Measurements from ENCODE around the gene VSX1.

VSX1 gene

GRCh38 chr20:25081730-25082497 lies at the start of gene VSX1:
TSS of gene VSX1 (minus strand) at chr20:25082141. CDS start at chr20:25082096, 45 bp downstream.
- no peak for DNase-seq (ENCODE audit: low spot score)

- DNase-seq (ENCODE audit: low spot score): no peak
These were observed 48.0 kb upstream of the VSX1 start for GRCh38 chr20:25129908-25130307.

GRCh38 chr20:25129428-25129827 lies 47.5 kb upstream of the VSX1 start:
- DNase-seq (ENCODE audit: low spot score): no peak

GRCh38 chr20:25128649-25129048 lies 46.7 kb upstream of the VSX1 start:
- DNase-seq (ENCODE audit: low spot score): no peak

GRCh38 chr20:25127761-25128537 lies 46.0 kb upstream of the VSX1 start:
- no peak for DNase-seq (ENCODE audit: low spot score)

GRCh38 chr20:25126204-25127029 lies 44.5 kb upstream of the VSX1 start:
- DNase-seq (ENCODE audit: low spot score): no peak

GRCh38 chr20:25125636-25126035 lies 43.7 kb upstream of the VSX1 start:
- DNase-seq (ENCODE audit: low spot score): no peak

- DNase-seq (ENCODE audit: low spot score): no peak
These were observed 39.0 kb upstream of the VSX1 start for GRCh38 chr20:25120920-25121319.

GRCh38 chr20:25120457-25120856 lies 38.5 kb upstream of the VSX1 start:
- DNase-seq (ENCODE audit: low spot score): no peak

- no peak for DNase-seq (ENCODE audit: low spot score)
These were observed 36.6 kb upstream of the VSX1 start for GRCh38 chr20:25118529-25118928.

- no peak for DNase-seq (ENCODE audit: low spot score)
These were observed 36.0 kb upstream of the VSX1 start for GRCh38 chr20:25117990-25118389.

- no peak for DNase-seq (ENCODE audit: low spot score)
These were observed 35.0 kb upstream of the VSX1 start for GRCh38 chr20:25116739-25117458.

- no peak for DNase-seq (ENCODE audit: low spot score)
These were observed 21.6 kb upstream of the VSX1 start for GRCh38 chr20:25103526-25103925.

GRCh38 chr20:25100914-25101313 lies 19.0 kb upstream of the VSX1 start:
- DNase-seq (ENCODE audit: low spot score): no peak

GRCh38 chr20:25099601-25100140 lies 17.7 kb upstream of the VSX1 start:
- no peak for DNase-seq (ENCODE audit: low spot score)

GRCh38 chr20:25097498-25097897 lies 15.6 kb upstream of the VSX1 start:
- no peak for DNase-seq (ENCODE audit: low spot score)

- DNase-seq (ENCODE audit: low spot score): no peak
These were observed 8.8 kb upstream of the VSX1 start for GRCh38 chr20:25090492-25091429.

GRCh38 chr20:25089662-25090061 lies 7.7 kb upstream of the VSX1 start:
- no peak for DNase-seq (ENCODE audit: low spot score)

- no peak for DNase-seq (ENCODE audit: low spot score)
These were observed 7.2 kb upstream of the VSX1 start for GRCh38 chr20:25089096-25089495.

GRCh38 chr20:25088267-25088666 lies 6.3 kb upstream of the VSX1 start:
- DNase-seq (ENCODE audit: low spot score): no peak
